Activated CD4-positive, alpha-beta T cell treated with anti-CD3 and anti-CD28 coated beads for 36 hours (primary cell): ENCODE data around the gene KRTAP9-4. TPM values are rescaled to one million over a fixed set of nuclear protein-coding genes. Genes with fewer than 3 reads are reported as not detected.
"Not testable (repeated sequence)": the region's sequence is repeated elsewhere in the genome, so short reads cannot be mapped to it uniquely, and the experiment has no call there.

Experiments
- ATAC-seq: fragments of 200-7000 bp; cut with Tn5 transposase; one replicate; pipeline ENCODE4 v1.10.0; 2021; ENCODE audit warnings: mild to moderate bottlenecking, moderate library complexity
- CTCF ChIA-PET: fragments of 350-600 bp; sonication (Branson Sonifier 250); formaldehyde crosslinking; loops from one replicate; lab custom pipeline; 2021; ENCODE audit warnings: antibody characterized with exemption; lab: Charles Lee
- POLR2A ChIA-PET: fragments of 350-600 bp; sonication (Branson Sonifier 250); formaldehyde crosslinking; loops from one replicate; lab custom pipeline; 2021; ENCODE audit warnings: antibody characterized with exemption, inconsistent platforms; lab: Charles Lee
- DNase-seq: peaks from one replicate; pipeline ENCODE4 v3.0.0-alpha.2; 2020
- H3K27ac Mint-ChIP-seq: one replicate; pipeline ENCODE4 v1.8.0; 2021; ENCODE audit warnings: mixed read lengths
- H3K27me3 Mint-ChIP-seq: one replicate; pipeline ENCODE4 v1.8.0; 2021; ENCODE audit warnings: mixed read lengths
- H3K36me3 Mint-ChIP-seq: one replicate; pipeline ENCODE4 v1.8.0; 2021; ENCODE audit warnings: low read depth, mixed read lengths
- H3K4me1 Mint-ChIP-seq: one replicate; pipeline ENCODE4 v1.8.0; 2021; ENCODE audit warnings: mixed read lengths
- H3K4me3 Mint-ChIP-seq: one replicate; pipeline ENCODE4 v1.8.0; 2021; ENCODE audit warnings: mild to moderate bottlenecking, moderate library complexity, mixed read lengths
- H3K9me3 Mint-ChIP-seq: one replicate; pipeline ENCODE4 v1.8.0; 2021; ENCODE audit warnings: low read depth, mixed read lengths
- intact Hi-C, 2 experiments: fragments of 100-400 bp; cut with DNase I in 1 of 2; cut with micrococcal nuclease in 1 of 2; formaldehyde crosslinking; loops; one replicate each; pipeline versions ENCODE4 v1.14.2 to v1.15.1; 2022 to 2024; cut with DNase I, micrococcal nuclease
- total RNA-seq, 2 experiments: library from RNA; stranded (reverse); gene quantifications; one replicate each; pipeline ENCODE4 v1.2.3, GENCODE V29; 2021

The KRTAP9-4 gene, protein sequence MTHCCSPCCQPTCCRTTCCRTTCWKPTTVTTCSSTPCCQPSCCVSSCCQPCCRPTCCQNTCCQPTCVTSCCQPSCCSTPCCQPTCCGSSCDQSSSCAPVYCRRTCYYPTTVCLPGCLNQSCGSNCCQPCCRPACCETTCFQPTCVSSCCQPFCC
- total RNA-seq = not detected

- H3K4me1 Mint-ChIP-seq, H3K27ac Mint-ChIP-seq, intact Hi-C loops, POLR2A ChIA-PET, H3K4me3 Mint-ChIP-seq, H3K9me3 Mint-ChIP-seq, ATAC-seq, DNase-seq, H3K27me3 Mint-ChIP-seq, H3K36me3 Mint-ChIP-seq: not testable (repeated sequence)
- CTCF ChIA-PET = interaction anchor here (1.2 kb wide), 1 partner anchor 72 kb away, joined by 3 read pairs; no protein-coding TSS in a partner anchor
These were observed at the start of gene KRTAP9-4 for GRCh38 chr17:41249637-41250240. Gene KRTAP9-4, plus strand, starts transcription at chr17:41249687. Its CDS starts 34 bp downstream, at chr17:41249721.

GRCh38 chr17:41211845-41212466, 37.5 kb upstream of the KRTAP9-4 start:
- peaks cover 8% of the 10 kb centered on the region for H3K4me1 Mint-ChIP-seq
- no peaks in the 10 kb centered on the region for H3K9me3 Mint-ChIP-seq
- H3K4me3 Mint-ChIP-seq = no peak overlapping the region
- H3K27me3 Mint-ChIP-seq = peaks cover 7% of the 10 kb centered on the region
- intact Hi-C loops = no loop called here
- POLR2A ChIA-PET = no interaction called here
- no peaks in the 10 kb centered on the region for H3K36me3 Mint-ChIP-seq
- DNase-seq (no peak), ATAC-seq (peak; percentile 57)
- H3K27ac Mint-ChIP-seq = no peak overlapping the region
- CTCF ChIA-PET = interaction anchor here (0.6 kb wide), 1 partner anchor 396 kb away, joined by 3 read pairs; no protein-coding TSS in a partner anchor

GRCh38 chr17:41212524-41213169, 36.8 kb upstream of the KRTAP9-4 start:
- ATAC-seq (no peak), DNase-seq (no peak)
- ChIA-PET POLR2A (no interaction called here), CTCF (interaction anchor here (0.6 kb wide), 1 partner anchor 397 kb away, joined by 3 read pairs; no protein-coding TSS in a partner anchor)
- Mint-ChIP-seq H3K27ac (no peak overlapping the region), H3K27me3 (peaks cover 7% of the 10 kb centered on the region), H3K4me3 (no peak overlapping the region), H3K4me1 (peaks cover 8% of the 10 kb centered on the region), H3K9me3 (no peaks in the 10 kb centered on the region), H3K36me3 (no peaks in the 10 kb centered on the region)
- intact Hi-C loops = no loop called here

DNA sequence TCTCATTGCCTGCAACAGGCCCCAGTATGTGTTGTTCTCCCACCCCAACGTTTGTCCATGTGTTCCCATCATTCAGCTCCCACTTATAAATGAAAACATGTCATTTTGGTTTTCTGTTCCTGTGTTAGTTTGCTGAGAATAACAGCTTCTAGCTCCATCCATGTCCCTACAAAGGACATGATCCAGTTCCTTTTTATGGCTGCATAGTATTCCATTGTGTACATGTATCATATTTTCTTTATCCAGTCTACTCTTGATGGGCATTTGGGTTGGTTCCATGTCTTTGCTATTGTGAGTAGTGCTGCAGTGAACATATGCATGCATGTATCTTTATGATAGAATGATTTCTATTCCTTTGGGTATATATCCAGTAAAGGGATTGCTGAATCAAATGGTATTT, 33.8 kb upstream of the KRTAP9-4 start:
- H3K4me3 Mint-ChIP-seq = no peak overlapping the region
- no peaks in the 10 kb centered on the region for H3K36me3 Mint-ChIP-seq
- intact Hi-C loops = no loop called here
- H3K27ac Mint-ChIP-seq = no peak overlapping the region
- peaks cover 4% of the 10 kb centered on the region for H3K9me3 Mint-ChIP-seq
- peaks cover 7% of the 10 kb centered on the region for H3K27me3 Mint-ChIP-seq
- ChIA-PET CTCF (interaction anchor here (0.6 kb wide), 1 partner anchor 308 kb away, joined by 3 read pairs; no protein-coding TSS in a partner anchor), POLR2A (no interaction called here)
- no peak for DNase-seq
- no peak for ATAC-seq
- H3K4me1 Mint-ChIP-seq = peaks cover 8% of the 10 kb centered on the region

GRCh38 chr17:41223821-41224220, 25.7 kb upstream of the KRTAP9-4 start:
- ATAC-seq (no peak), DNase-seq (no peak)
- Mint-ChIP-seq H3K9me3 (peaks cover 4% of the 10 kb centered on the region), H3K4me1 (no peaks in the 10 kb centered on the region), H3K27ac (no peak overlapping the region), H3K27me3 (no peaks in the 10 kb centered on the region), H3K4me3 (no peak overlapping the region), H3K36me3 (no peaks in the 10 kb centered on the region)
- CTCF ChIA-PET = no interaction called here
- intact Hi-C loops = no loop called here
- POLR2A ChIA-PET = no interaction called here

DNA sequence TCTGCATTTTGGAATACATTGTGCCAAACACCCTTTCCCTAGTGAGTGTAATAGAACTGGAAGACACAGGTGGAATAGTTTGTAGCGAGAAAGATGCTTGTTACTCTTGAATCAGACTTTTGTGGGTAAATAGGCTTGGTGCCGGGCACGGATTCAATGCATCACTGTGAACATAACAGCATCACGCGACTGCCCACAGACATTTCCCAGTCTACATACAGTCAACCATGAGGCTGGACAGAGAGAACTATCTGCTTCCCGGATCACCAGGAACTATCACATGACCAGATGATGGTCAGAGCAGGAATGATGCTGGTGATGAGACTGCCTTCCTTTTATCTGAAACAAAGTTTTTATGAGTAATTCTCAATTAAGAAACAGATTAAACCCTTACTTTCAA, 23.4 kb upstream of the KRTAP9-4 start:
- H3K4me1 Mint-ChIP-seq = no peaks in the 10 kb centered on the region
- intact Hi-C loops = no loop called here
- no peak overlapping the region for H3K27ac Mint-ChIP-seq
- ChIA-PET CTCF (interaction anchor here (0.7 kb wide), 1 partner anchor 376 kb away, joined by 3 read pairs; no protein-coding TSS in a partner anchor), POLR2A (no interaction called here)
- no peak for DNase-seq
- H3K27me3 Mint-ChIP-seq = no peaks in the 10 kb centered on the region
- H3K36me3 Mint-ChIP-seq = no peaks in the 10 kb centered on the region
- ATAC-seq = no peak
- H3K9me3 Mint-ChIP-seq = no peaks in the 10 kb centered on the region
- no peak overlapping the region for H3K4me3 Mint-ChIP-seq

DNA sequence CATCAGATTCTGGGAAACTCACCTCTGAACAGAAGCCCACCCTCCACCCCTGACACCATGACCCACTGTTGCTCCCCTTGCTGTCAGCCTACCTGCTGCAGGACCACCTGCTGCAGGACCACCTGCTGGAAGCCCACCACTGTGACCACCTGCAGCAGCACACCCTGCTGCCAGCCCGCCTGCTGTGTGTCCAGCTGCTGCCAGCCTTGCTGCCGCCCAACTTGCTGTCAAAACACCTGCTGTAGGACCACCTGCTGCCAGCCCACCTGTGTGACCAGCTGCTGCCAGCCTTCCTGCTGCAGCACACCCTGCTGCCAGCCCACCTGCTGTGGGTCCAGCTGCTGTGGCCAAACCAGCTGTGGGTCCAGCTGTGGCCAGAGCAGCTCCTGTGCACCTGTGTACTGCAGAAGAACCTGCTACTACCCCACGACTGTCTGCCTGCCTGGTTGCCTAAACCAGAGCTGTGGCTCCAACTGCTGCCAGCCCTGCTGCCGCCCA, 22.8 kb upstream of the KRTAP9-4 start, which contains the start of gene KRTAP9-2:
TSS of gene KRTAP9-2 (plus strand) at position 51 of the 498 bp plus-strand sequence. CDS start at position 58, 7 bp downstream.
- H3K36me3 Mint-ChIP-seq, POLR2A ChIA-PET: not testable (repeated sequence)

DNA sequence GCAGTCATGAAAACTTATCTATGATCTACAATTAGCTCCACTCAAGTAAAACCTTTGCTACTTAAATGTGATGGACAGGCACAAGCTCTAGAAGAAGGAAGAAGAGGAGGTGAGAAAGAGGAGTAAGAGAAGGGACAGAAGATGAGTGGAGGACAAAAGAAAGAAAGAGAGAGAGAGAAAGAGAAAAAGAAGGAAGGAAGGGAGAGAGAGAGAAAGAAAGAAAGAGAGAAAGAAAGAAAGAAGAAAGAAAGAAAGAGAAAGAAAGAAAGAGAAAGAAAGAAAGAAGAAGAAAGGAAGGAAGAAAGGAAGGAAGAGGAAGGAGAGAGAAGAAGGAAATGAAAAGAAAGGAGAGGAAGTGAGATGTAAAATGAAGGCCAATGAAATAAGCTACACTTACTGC, 19.4 kb upstream of the KRTAP9-4 start:
- H3K9me3 Mint-ChIP-seq = no peaks in the 10 kb centered on the region
- POLR2A ChIA-PET = interaction anchor here (0.6 kb wide), 1 partner anchor 93 kb away, joined by 4 read pairs; no protein-coding TSS in a partner anchor
- CTCF ChIA-PET = no interaction called here

More for the DNA sequence above, 22.8 kb upstream of the KRTAP9-4 start, which contains the start of gene KRTAP9-2:
- H3K4me3 Mint-ChIP-seq, ATAC-seq, H3K4me1 Mint-ChIP-seq, intact Hi-C loops, H3K27ac Mint-ChIP-seq, DNase-seq, CTCF ChIA-PET, H3K9me3 Mint-ChIP-seq, H3K27me3 Mint-ChIP-seq: not testable (repeated sequence)

DNA sequence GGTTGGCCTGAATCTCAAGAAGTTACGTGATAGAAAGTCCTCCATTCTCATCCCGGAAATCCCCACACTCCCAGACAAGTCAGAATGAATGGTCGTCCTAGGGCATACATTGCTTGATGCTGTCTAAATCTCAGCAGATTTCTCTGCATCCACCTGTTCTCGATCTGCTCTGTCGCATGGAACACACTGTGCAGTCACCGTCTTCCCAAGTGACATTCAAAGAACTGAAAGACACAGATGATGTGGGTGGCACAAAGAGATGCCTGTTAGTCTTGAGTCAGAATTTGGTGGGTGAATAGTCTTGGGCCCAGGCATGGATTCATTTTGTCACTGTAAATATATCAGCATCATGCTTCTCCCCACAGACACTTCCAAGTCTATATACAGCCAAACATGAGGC, 17.8 kb upstream of the KRTAP9-4 start:
- no peaks in the 10 kb centered on the region for H3K4me1 Mint-ChIP-seq
- H3K4me3 Mint-ChIP-seq = no peak overlapping the region
- no peak overlapping the region for H3K27ac Mint-ChIP-seq
- DNase-seq = no peak
- ATAC-seq = no peak
- peaks cover 4% of the 10 kb centered on the region for H3K27me3 Mint-ChIP-seq
- no peaks in the 10 kb centered on the region for H3K9me3 Mint-ChIP-seq
- intact Hi-C loops = no loop called here
- CTCF ChIA-PET = no interaction called here
- POLR2A ChIA-PET = no interaction called here
- no peaks in the 10 kb centered on the region for H3K36me3 Mint-ChIP-seq

More for the DNA sequence above, 19.4 kb upstream of the KRTAP9-4 start:
- Mint-ChIP-seq H3K36me3 (no peaks in the 10 kb centered on the region), H3K27ac (no peak overlapping the region), H3K4me3 (no peak overlapping the region), H3K27me3 (peaks cover 4% of the 10 kb centered on the region), H3K4me1 (no peaks in the 10 kb centered on the region)
- intact Hi-C loops = no loop called here
- ATAC-seq = no peak
- no peak for DNase-seq

- H3K27me3 Mint-ChIP-seq, DNase-seq, H3K4me3 Mint-ChIP-seq, intact Hi-C loops, CTCF ChIA-PET, H3K4me1 Mint-ChIP-seq, ATAC-seq, H3K9me3 Mint-ChIP-seq, H3K36me3 Mint-ChIP-seq, POLR2A ChIA-PET: not testable (repeated sequence)
- peak within 1 kb of the TSS; percentile 18 for H3K27ac Mint-ChIP-seq
These were observed 16.9 kb upstream of the KRTAP9-4 start, which contains the start of gene KRTAP9-3 for GRCh38 chr17:41232399-41233105. Gene KRTAP9-3, plus strand, starts transcription at chr17:41232449. Its CDS starts 53 bp downstream, at chr17:41232502.

- H3K4me1 Mint-ChIP-seq, H3K9me3 Mint-ChIP-seq, H3K27ac Mint-ChIP-seq, ATAC-seq, POLR2A ChIA-PET, CTCF ChIA-PET, intact Hi-C loops, H3K36me3 Mint-ChIP-seq, H3K4me3 Mint-ChIP-seq, DNase-seq, H3K27me3 Mint-ChIP-seq: not testable (repeated sequence)
These were observed 12.4 kb upstream of the KRTAP9-4 start for GRCh38 chr17:41237116-41237515.
